SK-N-SH treated with all-trans-retinoic acid at 6 μM for 48 hours (cell line): ENCODE measurements around the gene KIR2DL3.

ENCODE experiments used
- ATAC-seq: fragments of 200-7000 bp; cut with Tn5 transposase; 3 replicates; pipeline ENCODE4 v1.9.1; 2020; ENCODE audit warnings: mild to moderate bottlenecking, moderate library complexity
- ARNTL ChIP-seq: fragments of 450-650 bp; formaldehyde crosslinking; IDR thresholded peaks from 2 replicates; pipeline ENCODE4 v1.5.0; 2020; ENCODE audit warnings: low read depth, mild to moderate bottlenecking, moderate library complexity, borderline replicate concordance
- BACH2 ChIP-seq: fragments of 250-450 bp; sonication (Bioruptor Pico); IDR thresholded peaks from 2 replicates; pipeline ENCODE4 v1.9.0; 2021; ENCODE audit warnings: mild to moderate bottlenecking, borderline replicate concordance
- CREB5 ChIP-seq: fragments of 250-450 bp; sonication (Bioruptor Pico); IDR thresholded peaks from 2 replicates; pipeline ENCODE4 v1.5.1; 2020; ENCODE audit warnings: low read depth, mild to moderate bottlenecking, moderate library complexity
- CSDC2 ChIP-seq: fragments of 250-450 bp; sonication (Bioruptor Pico); IDR thresholded peaks from 2 replicates; pipeline ENCODE4 v1.5.0; 2020; ENCODE audit warnings: mild to moderate bottlenecking, moderate library complexity
- CSRNP3 ChIP-seq: fragments of 250-450 bp; sonication (Bioruptor Pico); IDR thresholded peaks from 2 replicates; pipeline ENCODE4 v1.5.1; 2021; ENCODE audit warnings: mild to moderate bottlenecking, moderate library complexity
- ESRRG ChIP-seq: fragments of 250-450 bp; sonication (Bioruptor Pico); IDR thresholded peaks from 2 replicates; pipeline ENCODE4 v1.6.1; 2021; ENCODE audit warnings: mild to moderate bottlenecking
- GLIS3 ChIP-seq: fragments of 250-450 bp; sonication (Bioruptor Pico); IDR thresholded peaks from 2 replicates; pipeline ENCODE4 v1.5.0; 2020; ENCODE audit warnings: mild to moderate bottlenecking, moderate library complexity
- POU6F1 ChIP-seq: fragments of 250-450 bp; sonication (Bioruptor Pico); IDR thresholded peaks from 2 replicates; pipeline ENCODE4 v1.8.0; 2021; ENCODE audit warnings: low read depth, mild to moderate bottlenecking, moderate library complexity, borderline replicate concordance
- PPARA ChIP-seq: fragments of 250-450 bp; sonication (Bioruptor Pico); IDR thresholded peaks from 2 replicates; pipeline ENCODE4 v1.5.0; 2020; ENCODE audit warnings: mild to moderate bottlenecking, borderline replicate concordance
- RARB ChIP-seq: fragments of 250-450 bp; sonication (Bioruptor Pico); IDR thresholded peaks from 2 replicates; pipeline ENCODE4 v1.8.0; 2021; ENCODE audit warnings: mild to moderate bottlenecking, moderate library complexity
- TCF4 ChIP-seq: fragments of 250-450 bp; sonication (Bioruptor Pico); IDR thresholded peaks from 2 replicates; pipeline ENCODE4 v1.8.0; 2021; ENCODE audit warnings: mild to moderate bottlenecking, moderate library complexity, borderline replicate concordance
- TOX ChIP-seq: fragments of 250-450 bp; sonication (Bioruptor Pico); IDR thresholded peaks from 2 replicates; pipeline ENCODE4 v1.8.0; 2021; ENCODE audit warnings: mild to moderate bottlenecking, moderate library complexity, borderline replicate concordance
- TSHZ2 ChIP-seq: fragments of 250-450 bp; sonication (Bioruptor Pico); IDR thresholded peaks from 2 replicates; pipeline ENCODE4 v1.5.0; 2020; ENCODE audit warnings: mild to moderate bottlenecking, moderate library complexity
- ZFP3 ChIP-seq: fragments of 250-450 bp; sonication (Bioruptor Pico); IDR thresholded peaks from 2 replicates; pipeline ENCODE4 v1.5.0; 2020; ENCODE audit warnings: mild to moderate bottlenecking, moderate library complexity
- ZFP30 ChIP-seq: fragments of 450-650 bp; formaldehyde crosslinking; IDR thresholded peaks from 2 replicates; pipeline ENCODE4 v1.5.0; 2022; ENCODE audit warnings: mild to moderate bottlenecking, moderate library complexity
- ZNF70 ChIP-seq: fragments of 450-650 bp; formaldehyde crosslinking; IDR thresholded peaks from 2 replicates; pipeline ENCODE4 v1.5.0; 2020; ENCODE audit warnings: mild to moderate bottlenecking, moderate library complexity
- ZNF8 ChIP-seq: fragments of 450-650 bp; formaldehyde crosslinking; IDR thresholded peaks from 2 replicates; pipeline ENCODE4 v1.5.0; 2020; ENCODE audit warnings: mild to moderate bottlenecking, moderate library complexity

KIR2DL3 gene

GRCh38 chr19:54724644-54725043 is 13.7 kb upstream of the KIR2DL3 start:
- ATAC-seq = no peak
- TF ChIP-seq PPARA (CRISPR knock-in tag) = no peak
- TF ChIP-seq ARNTL (CRISPR knock-in tag) = no peak

GRCh38 chr19:54725321-54725720 is 13.0 kb upstream of the KIR2DL3 start:
- no peak for ATAC-seq
- TF ChIP-seq GLIS3 (CRISPR knock-in tag) (no peak), ARNTL (CRISPR knock-in tag) (no peak), TCF4 (CRISPR knock-in tag) (no peak), CSRNP3 (CRISPR knock-in tag) (no peak), ZFP3 (no peak)

GRCh38 chr19:54727562-54727961 is 10.8 kb upstream of the KIR2DL3 start:
- no peak for ATAC-seq

GRCh38 chr19:54728167-54728566 is 10.1 kb upstream of the KIR2DL3 start:
- ATAC-seq = no peak
- TF ChIP-seq CSRNP3 (CRISPR knock-in tag) (no peak), ZNF70 (CRISPR knock-in tag) (no peak), ESRRG (CRISPR knock-in tag) (no peak), CSDC2 (no peak), POU6F1 (CRISPR knock-in tag) (no peak), CREB5 (CRISPR knock-in tag) (no peak), GLIS3 (CRISPR knock-in tag) (no peak), ZFP30 (CRISPR knock-in tag) (no peak)

More at GRCh38 chr19:54727562-54727961, 10.8 kb upstream of the KIR2DL3 start:
- TF ChIP-seq ZNF8 (CRISPR knock-in tag) (no peak), BACH2 (no peak), CSDC2 (no peak), TOX (CRISPR knock-in tag) (no peak), RARB (CRISPR knock-in tag) (no peak), CSRNP3 (CRISPR knock-in tag) (no peak), ZFP3 (no peak), POU6F1 (CRISPR knock-in tag) (no peak), TSHZ2 (CRISPR knock-in tag) (no peak)
